Fibroblast of lung (primary cell): ENCODE measurements around the gene BLVRB. TPM values are rescaled to one million over a fixed set of nuclear protein-coding genes. Genes with fewer than 3 reads are reported as not detected.

ENCODE experiments used
- DNase-seq, 2 donors: peaks; one replicate each; pipeline versions ENCODE4 v3.0.0 to v3.0.0-alpha.2; 2010; ENCODE audit warnings: low read depth in 2 of 2
- H2AFZ ChIP-seq: 2 replicates; pipeline ENCODE4 v1.5.1; 2012; ENCODE audit warnings: low read length, control low read depth, inconsistent platforms
- H3K27ac ChIP-seq: 2 replicates; pipeline ENCODE4 v1.5.1; 2011; ENCODE audit warnings: low read length, control low read depth; ENCODE audit not compliant: insufficient read depth
- H3K27me3 ChIP-seq: 2 replicates; pipeline ENCODE4 v1.5.1; 2011; ENCODE audit warnings: mild to moderate bottlenecking, low read length; ENCODE audit not compliant: control insufficient read depth, insufficient read depth
- H3K36me3 ChIP-seq: 2 replicates; pipeline ENCODE4 v1.5.1; 2011; ENCODE audit warnings: low read length; ENCODE audit not compliant: control insufficient read depth, insufficient read depth
- H3K4me1 ChIP-seq: 2 replicates; pipeline ENCODE4 v1.5.1; 2011; ENCODE audit warnings: low read length; ENCODE audit not compliant: control insufficient read depth, insufficient read depth; ENCODE audit errors: extremely low read depth
- H3K4me2 ChIP-seq: 2 replicates; pipeline ENCODE4 v1.5.1; 2011; ENCODE audit warnings: low read length, control low read depth; ENCODE audit not compliant: insufficient read depth; ENCODE audit errors: extremely low read depth
- H3K4me3 ChIP-seq, 4 experiments: fragments of 200-600 bp in 1 of 4; sonication (generic) in 1 of 4; replicated peaks in 1 of 4; 2 replicates each; pipeline ENCODE4 v1.5.1; 2011 to 2016; ENCODE audit warnings: low read length in 4 of 4, low read depth in 3 of 4, mild to moderate bottlenecking in 3 of 4, control low read depth in 2 of 4, inconsistent platforms in 1 of 4, mixed read lengths in 1 of 4; ENCODE audit not compliant: insufficient read depth in 1 of 4; ENCODE audit errors: control extremely low read depth in 1 of 4
- H3K79me2 ChIP-seq: 2 replicates; pipeline ENCODE4 v1.5.1; 2012; ENCODE audit warnings: mild to moderate bottlenecking, low read length, inconsistent platforms; ENCODE audit not compliant: control insufficient read depth, insufficient read depth
- H3K9ac ChIP-seq: 2 replicates; pipeline ENCODE4 v1.5.1; 2011; ENCODE audit warnings: mild to moderate bottlenecking, low read length, control low read depth; ENCODE audit not compliant: insufficient read depth
- H3K9me3 ChIP-seq: 2 replicates; pipeline ENCODE4 v1.5.1; 2012; ENCODE audit warnings: low read depth, low read length; ENCODE audit not compliant: control insufficient read depth, insufficient read depth
- H4K20me1 ChIP-seq: 2 replicates; pipeline ENCODE4 v1.5.1; 2011; ENCODE audit warnings: low read length; ENCODE audit not compliant: control insufficient read depth, insufficient read depth; ENCODE audit errors: extremely low read depth
- CTCF ChIP-seq, 2 donors: IDR thresholded peaks in 1 of 2; conservative IDR thresholded peaks in 1 of 2; 1 replicate in 1 of 2; 2 replicates in 1 of 2; pipeline ENCODE4 v1.5.1; 2011 to 2012; ENCODE audit warnings: low read length in 2 of 2, control low read depth in 1 of 2, inconsistent platforms in 1 of 2, low read depth in 1 of 2, mild to moderate bottlenecking in 1 of 2
- EZH2 ChIP-seq: IDR thresholded peaks from 2 replicates; pipeline ENCODE4 v1.5.1; 2012; ENCODE audit warnings: low read length, control low read depth, mild to moderate bottlenecking; ENCODE audit errors: missing control alignments
- polyA plus RNA-seq, 2 donors: library from polyadenylated mRNA; depleted of rRNA in 1 of 2; stranded (reverse) in 1 of 2; unstranded in 1 of 2; fragments of >200 nt; gene quantifications; 2 replicates each; pipeline ENCODE4 v1.2.1, GENCODE V29; 2011 to 2012; ENCODE audit warnings: missing spikeins in 1 of 2
- total RNA-seq: library from RNA; depleted of rRNA; stranded (reverse); fragments of >200 nt; gene quantifications from 2 replicates; pipeline ENCODE4 v1.2.1, GENCODE V29; 2014

The BLVRB gene
- total and polyA plus RNA-seq, 2 donors (not counting 1 experiment from before 2014, with no cell fraction given), result 40.0 to 105 TPM

GRCh38 chr19:40493778-40494177 lies 28.2 kb upstream of the BLVRB start:
- Histone ChIP-seq H4K20me1 (no peaks in the 10 kb centered on the region), H3K9ac (no peak overlapping the region), H3K4me3 (no peak overlapping the region), H3K27ac (no peak overlapping the region), H2AFZ (no peak overlapping the region), H3K27me3 (peaks cover 2% of the 10 kb centered on the region), H3K4me2 (no peak overlapping the region), H3K4me1 (no peaks in the 10 kb centered on the region), H3K79me2 (no peaks in the 10 kb centered on the region), H3K9me3 (no peaks in the 10 kb centered on the region), H3K36me3 (no peaks in the 10 kb centered on the region)
- DNase-seq, result no peak
- TF ChIP-seq CTCF (conservative IDR thresholded peaks at IDR 0.05 in 1 of 2, IDR thresholded peaks at IDR 0.05 in 1 of 2; ENCODE audit: low read depth in 1 of 2, low read length in 2 of 2) (no peak), EZH2 (no peak)

- no peak overlapping the region for H3K4me2 ChIP-seq
- H3K36me3 ChIP-seq, result no peaks in the 10 kb centered on the region
- H3K9me3 ChIP-seq, result no peaks in the 10 kb centered on the region
- no peaks in the 10 kb centered on the region for H3K79me2 ChIP-seq
- no peak overlapping the region for H2AFZ ChIP-seq
- no peak overlapping the region for H3K9ac ChIP-seq
- no peak for DNase-seq
- H3K4me3 ChIP-seq, result no peak overlapping the region
- H3K27ac ChIP-seq, result no peak overlapping the region
- no peaks in the 10 kb centered on the region for H3K4me1 ChIP-seq
- peaks cover 2% of the 10 kb centered on the region for H3K27me3 ChIP-seq
- TF ChIP-seq CTCF (conservative IDR thresholded peaks at IDR 0.05 in 1 of 2, IDR thresholded peaks at IDR 0.05 in 1 of 2; ENCODE audit: low read depth in 1 of 2, low read length in 2 of 2), result no peak
- no peak for TF ChIP-seq EZH2
- no peaks in the 10 kb centered on the region for H4K20me1 ChIP-seq
Measured at GRCh38 chr19:40492274-40492673, 26.7 kb upstream of the BLVRB start.

GRCh38 chr19:40489882-40490230 lies 24.3 kb upstream of the BLVRB start:
- H3K9ac ChIP-seq, result no peak overlapping the region
- H4K20me1 ChIP-seq, result no peaks in the 10 kb centered on the region
- H3K4me1 ChIP-seq, result no peaks in the 10 kb centered on the region
- H3K9me3 ChIP-seq, result no peaks in the 10 kb centered on the region
- no peak overlapping the region for H3K27ac ChIP-seq
- no peak overlapping the region for H3K4me2 ChIP-seq
- H2AFZ ChIP-seq, result no peak overlapping the region
- H3K79me2 ChIP-seq, result no peaks in the 10 kb centered on the region
- DNase-seq, result no peak
- H3K36me3 ChIP-seq, result no peaks in the 10 kb centered on the region
- TF ChIP-seq EZH2 (no peak), CTCF (conservative IDR thresholded peaks at IDR 0.05 in 1 of 2, IDR thresholded peaks at IDR 0.05 in 1 of 2; ENCODE audit: low read depth in 1 of 2, low read length in 2 of 2) (no peak)
- no peak overlapping the region for H3K4me3 ChIP-seq
- peaks cover 2% of the 10 kb centered on the region for H3K27me3 ChIP-seq
